Gastroesophageal sphincter (tissue), 3 donors: ENCODE results near the gene FRMPD4.
"Not testable (repeated sequence)": the region's sequence is repeated elsewhere in the genome, so short reads cannot be mapped to it uniquely, and the experiment has no call there.

Source experiments
- CTCF ChIP-seq, 4 experiments: fragments of 200-600 bp in 2 of 4; fragments of 450-650 bp in 2 of 4; sonication (generic) in 1 of 4; IDR thresholded peaks; one replicate each; pipeline ENCODE4 v1.5.1; 2017 to 2019; ENCODE audit warnings: antibody characterized with exemption in 4 of 4, mild to moderate bottlenecking in 2 of 4, moderate library complexity in 2 of 4
- POLR2A ChIP-seq, 2 donors: fragments of 450-650 bp; IDR thresholded peaks; one replicate each; pipeline ENCODE4 v1.6.1; 2017; ENCODE audit warnings: antibody characterized with exemption in 2 of 2, mild to moderate bottlenecking in 2 of 2, moderate library complexity in 1 of 2

GRCh38 chrX:12515384-12515783 is 377.1 kb downstream of the FRMPD4 start:
- not testable (repeated sequence) for TF ChIP-seq POLR2A, CTCF (IDR thresholded peaks at IDR 0.05)
